IPS DF 6.9 (cell line): Measurements from ENCODE around the gene RPL37A.

ENCODE experiments used
- DNase-seq: peaks from one replicate; pipeline ENCODE4 v3.0.0-alpha.2; 2013; ENCODE audit warnings: low read depth, low spot score
- H3K27ac ChIP-seq: one replicate; pipeline ENCODE4 v1.5.1; 2013; ENCODE audit warnings: low read length, control low read depth
- H3K27me3 ChIP-seq: 2 replicates; pipeline ENCODE4 v1.6.1; 2013; ENCODE audit warnings: mild to moderate bottlenecking, low read length; ENCODE audit not compliant: control insufficient read depth, insufficient read depth
- H3K36me3 ChIP-seq: 2 replicates; pipeline ENCODE4 v1.6.1; 2013; ENCODE audit warnings: low read length; ENCODE audit not compliant: control insufficient read depth, insufficient read depth
- H3K4me1 ChIP-seq: 2 replicates; pipeline ENCODE4 v1.6.1; 2013; ENCODE audit warnings: low read length; ENCODE audit not compliant: control insufficient read depth, insufficient read depth
- H3K4me3 ChIP-seq: 2 replicates; pipeline ENCODE4 v1.5.1; 2013; ENCODE audit warnings: mild to moderate bottlenecking, low read length
- H3K9me3 ChIP-seq: 2 replicates; pipeline ENCODE4 v1.6.1; 2013; ENCODE audit warnings: low read length, inconsistent platforms; ENCODE audit not compliant: control insufficient read depth, insufficient read depth
- WGBS: extraction: QIAGEN DNeasy Blood & Tissue Kit; methylation state at CpG from one replicate; pipeline ENCODE4 v1.1.7; 2013; ENCODE audit warnings: mixed read lengths, missing lambda C conversion rate; ENCODE audit not compliant: insufficient read length, insufficient coverage; 5-methylcytosine and 5-hydroxymethylcytosine counted together

RPL37A gene

DNA sequence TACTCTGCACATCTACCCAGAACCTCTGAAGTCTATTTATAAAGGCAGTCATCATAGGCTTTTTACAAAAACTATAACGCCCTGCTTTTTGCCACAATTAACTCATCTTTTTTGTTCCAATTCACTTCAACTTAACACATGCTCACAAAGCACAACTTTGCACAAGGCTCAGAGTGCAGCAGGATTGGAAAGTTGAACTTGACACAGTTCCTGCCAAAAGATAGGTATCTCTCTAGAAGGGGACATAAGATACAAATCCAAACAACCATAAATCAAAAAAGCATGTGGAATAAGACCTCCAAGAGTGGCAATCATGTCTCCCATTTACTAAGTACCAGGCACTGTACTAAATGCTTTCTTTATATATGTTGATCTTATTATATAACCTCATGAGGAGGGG, 36.2 kb downstream of the RPL37A start:
- 100% methylated on average over 1 of the region's 1 CpG for WGBS
- Histone ChIP-seq H3K4me3 (no peak overlapping the region), H3K9me3 (no peaks in the 10 kb centered on the region), H3K4me1 (peaks cover 2% of the 10 kb centered on the region; the same call in 1 of the 2 replicates), H3K36me3 (no peaks in the 10 kb centered on the region), H3K27me3 (no peaks in the 10 kb centered on the region), H3K27ac (no peak overlapping the region)
- no peak for DNase-seq

GRCh38 chr2:216535454-216535995, 36.9 kb downstream of the RPL37A start:
- no CpG with 5 or more reads among the region's 10 CpGs for WGBS
- DNase-seq = no peak
- Histone ChIP-seq H3K27ac (no peak overlapping the region), H3K27me3 (no peaks in the 10 kb centered on the region), H3K4me1 (peaks cover 2% of the 10 kb centered on the region; the same call in 1 of the 2 replicates), H3K4me3 (no peak overlapping the region), H3K36me3 (no peaks in the 10 kb centered on the region), H3K9me3 (no peaks in the 10 kb centered on the region)

DNA sequence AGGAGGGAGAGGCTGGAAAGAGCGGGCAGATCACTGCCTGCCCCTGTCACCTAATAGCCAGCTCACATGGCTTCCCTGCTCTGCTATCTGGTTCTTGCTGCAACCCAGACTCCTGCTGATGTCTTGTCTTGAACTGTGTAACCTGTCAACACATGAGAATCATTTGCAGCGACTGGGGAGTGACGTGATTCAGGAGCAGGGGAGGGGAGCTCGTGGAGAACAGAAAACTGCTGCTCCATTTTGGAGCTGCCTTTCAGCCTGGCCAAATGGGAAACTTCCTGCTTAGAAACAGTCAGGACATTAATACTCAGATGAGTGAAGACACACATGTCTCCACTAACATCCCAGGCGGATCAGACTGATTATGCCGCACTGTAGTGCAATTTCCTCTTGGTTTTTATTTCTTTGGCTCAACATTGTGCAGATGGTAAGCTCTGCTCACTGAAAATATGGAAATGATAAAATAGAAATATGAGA, 38.1 kb downstream of the RPL37A start:
- Histone ChIP-seq H3K27ac (no peak overlapping the region), H3K27me3 (no peaks in the 10 kb centered on the region), H3K4me1 (peaks cover 2% of the 10 kb centered on the region; the same call in 1 of the 2 replicates), H3K36me3 (no peaks in the 10 kb centered on the region), H3K9me3 (no peaks in the 10 kb centered on the region), H3K4me3 (no peak overlapping the region)
- no CpG with 5 or more reads among the region's 6 CpGs for WGBS
- DNase-seq = no peak

GRCh38 chr2:216537366-216537765, 38.7 kb downstream of the RPL37A start:
- peaks cover 2% of the 10 kb centered on the region; the same call in 1 of the 2 replicates for H3K4me1 ChIP-seq
- H3K27ac ChIP-seq = no peak overlapping the region
- H3K36me3 ChIP-seq = no peaks in the 10 kb centered on the region
- no peaks in the 10 kb centered on the region for H3K9me3 ChIP-seq
- no CpG with 5 or more reads among the region's 4 CpGs for WGBS
- H3K27me3 ChIP-seq = no peaks in the 10 kb centered on the region
- H3K4me3 ChIP-seq = no peak overlapping the region
- no peak for DNase-seq

DNA sequence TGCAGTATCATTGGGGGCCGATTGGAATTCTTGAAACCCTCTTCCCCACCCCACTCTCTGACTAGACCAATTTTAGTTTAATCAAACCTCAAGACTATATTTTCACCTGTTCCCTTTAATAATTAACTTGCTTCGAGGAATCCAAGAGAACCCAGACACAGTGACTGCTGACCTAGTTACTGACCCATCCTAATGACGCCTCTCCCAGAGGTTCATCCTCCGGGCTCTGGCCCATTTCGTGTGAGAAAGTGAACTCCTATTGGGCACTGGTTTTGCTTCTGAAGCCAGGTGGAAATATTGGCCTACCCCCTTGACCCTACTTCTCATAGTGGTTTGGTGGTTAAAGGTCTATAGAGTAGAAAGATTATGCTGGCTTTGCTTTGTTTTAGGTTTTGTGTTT, 39.9 kb downstream of the RPL37A start:
- H3K4me1 ChIP-seq = peaks cover 2% of the 10 kb centered on the region; the same call in 1 of the 2 replicates
- no CpG with 5 or more reads among the region's 5 CpGs for WGBS
- H3K9me3 ChIP-seq = no peaks in the 10 kb centered on the region
- H3K27me3 ChIP-seq = no peaks in the 10 kb centered on the region
- no peak overlapping the region for H3K4me3 ChIP-seq
- no peak overlapping the region for H3K27ac ChIP-seq
- no peak for DNase-seq
- H3K36me3 ChIP-seq = no peaks in the 10 kb centered on the region

DNA sequence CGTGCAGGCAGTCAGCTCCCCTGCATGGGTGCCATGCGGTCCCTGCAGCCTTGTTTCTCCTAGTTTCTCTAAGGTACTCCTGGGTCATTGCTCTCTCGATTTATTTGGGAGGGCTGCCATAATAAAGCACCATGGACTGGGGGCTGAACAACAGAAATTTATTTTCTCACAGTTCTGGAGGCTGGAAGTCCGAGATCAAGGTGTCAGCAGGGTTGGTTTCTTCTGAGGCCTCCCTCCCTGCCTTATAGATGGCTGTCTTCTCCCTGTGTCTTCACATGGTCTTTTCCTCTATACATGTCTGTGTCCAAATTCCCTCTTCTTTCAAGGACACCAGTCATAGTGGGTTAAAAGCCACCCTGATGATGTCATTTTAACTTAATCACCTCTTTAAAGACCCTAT, 40.5 kb downstream of the RPL37A start:
- no peak for DNase-seq
- Histone ChIP-seq H3K9me3 (no peaks in the 10 kb centered on the region), H3K4me1 (peaks cover 2% of the 10 kb centered on the region; the same call in 1 of the 2 replicates), H3K27me3 (no peaks in the 10 kb centered on the region), H3K4me3 (no peak overlapping the region), H3K27ac (no peak overlapping the region), H3K36me3 (no peaks in the 10 kb centered on the region)
- no CpG with 5 or more reads among the region's 4 CpGs for WGBS

- H3K4me1 ChIP-seq = peaks cover 2% of the 10 kb centered on the region; the same call in 1 of the 2 replicates
- no peak for DNase-seq
- no peaks in the 10 kb centered on the region for H3K27me3 ChIP-seq
- H3K4me3 ChIP-seq = no peak overlapping the region
- no peaks in the 10 kb centered on the region for H3K9me3 ChIP-seq
- H3K27ac ChIP-seq = no peak overlapping the region
- no peaks in the 10 kb centered on the region for H3K36me3 ChIP-seq
- no CpG with 5 or more reads among the region's 4 CpGs for WGBS
Measured at GRCh38 chr2:216539791-216540241, 41.2 kb downstream of the RPL37A start.

DNA sequence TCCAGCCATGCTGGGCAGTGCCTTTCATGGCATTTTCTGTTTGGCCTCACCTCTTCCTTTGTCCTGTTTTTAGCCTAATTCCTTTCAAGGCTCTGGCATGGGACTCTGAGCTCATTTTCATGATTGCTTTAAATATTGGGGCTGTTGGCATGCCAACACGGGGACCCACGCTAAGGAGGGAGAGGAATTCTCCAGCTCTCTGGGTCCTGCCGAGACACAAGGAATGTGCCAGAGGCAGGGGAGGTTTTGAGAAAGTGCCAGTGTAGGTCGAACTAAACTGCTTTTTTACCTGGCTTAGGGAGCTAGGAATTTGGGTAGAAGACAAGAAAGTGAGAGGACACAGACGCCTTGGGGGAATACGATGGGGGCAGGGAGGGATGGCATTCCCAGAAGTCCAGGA, 42.3 kb downstream of the RPL37A start:
- H3K27ac ChIP-seq = no peak overlapping the region
- H3K4me1 ChIP-seq = peaks cover 2% of the 10 kb centered on the region; the same call in 1 of the 2 replicates
- no CpG with 5 or more reads among the region's 6 CpGs for WGBS
- no peak overlapping the region for H3K4me3 ChIP-seq
- no peak for DNase-seq
- no peaks in the 10 kb centered on the region for H3K27me3 ChIP-seq
- no peaks in the 10 kb centered on the region for H3K36me3 ChIP-seq
- no peaks in the 10 kb centered on the region for H3K9me3 ChIP-seq

DNA sequence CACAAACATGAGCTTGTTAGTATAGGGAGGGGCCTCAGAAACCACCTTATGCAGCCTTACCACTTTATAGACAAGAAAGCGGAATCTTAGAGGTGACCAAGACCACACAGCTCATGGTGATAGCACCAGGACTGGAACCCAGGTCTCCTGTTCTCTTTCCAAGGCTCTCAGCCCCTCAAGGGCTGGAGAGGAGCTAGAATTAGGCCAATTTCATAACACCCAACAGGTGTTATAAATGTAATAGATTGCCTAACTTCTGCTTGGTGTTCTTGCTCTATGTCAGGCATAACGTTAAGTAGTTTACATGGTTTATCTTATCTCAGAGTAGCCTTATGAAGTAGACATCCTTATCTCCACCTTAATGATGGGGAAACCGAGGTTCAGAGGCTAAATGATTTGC, 42.9 kb downstream of the RPL37A start:
- Histone ChIP-seq H3K9me3 (no peaks in the 10 kb centered on the region), H3K4me1 (peaks cover 2% of the 10 kb centered on the region; the same call in 1 of the 2 replicates), H3K27me3 (no peaks in the 10 kb centered on the region), H3K4me3 (no peak overlapping the region), H3K36me3 (no peaks in the 10 kb centered on the region), H3K27ac (no peak overlapping the region)
- no CpG with 5 or more reads among the region's 3 CpGs for WGBS
- DNase-seq = no peak

DNA sequence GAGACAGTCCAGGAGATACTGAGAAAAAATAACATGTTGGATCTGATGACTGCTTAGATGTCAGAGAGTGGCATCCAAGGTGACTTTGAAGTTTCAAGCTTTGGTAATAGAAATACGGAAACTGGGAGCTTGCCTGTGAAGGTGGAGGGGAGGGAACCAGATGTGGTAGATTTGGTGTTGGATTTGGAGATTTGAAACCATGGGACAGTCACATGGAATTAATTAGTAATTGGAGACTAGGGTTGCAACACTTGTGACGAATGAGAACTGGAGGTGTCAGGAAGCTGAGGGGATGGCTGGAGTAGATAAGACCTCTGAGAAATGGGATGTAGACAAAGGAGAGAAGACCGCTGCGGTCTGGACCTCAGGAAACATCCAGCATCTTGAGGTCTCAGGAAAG, 46.7 kb downstream of the RPL37A start:
- no peak overlapping the region for H3K4me3 ChIP-seq

DNA sequence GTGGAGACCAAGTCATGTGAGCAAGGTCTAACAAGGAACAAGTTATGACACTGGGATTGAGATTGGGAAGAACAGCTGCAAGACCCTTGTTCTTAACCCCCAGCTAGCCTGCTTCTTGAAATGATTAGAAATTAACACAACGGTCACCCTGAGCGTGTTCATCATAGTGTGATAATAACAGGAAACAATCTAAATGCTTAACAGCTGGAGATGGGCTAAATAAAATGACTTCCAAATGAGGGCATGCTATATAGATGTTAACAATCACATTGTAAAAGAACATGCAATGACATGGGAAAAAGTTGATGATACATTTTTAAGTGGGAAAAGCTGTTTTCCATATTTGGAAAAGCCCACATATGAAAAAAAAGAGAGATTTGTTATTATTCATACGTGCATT, 47.6 kb downstream of the RPL37A start:
- no CpG with 5 or more reads among the region's 3 CpGs for WGBS

More for the DNA sequence above, 46.7 kb downstream of the RPL37A start:
- no peaks in the 10 kb centered on the region for H3K36me3 ChIP-seq
- peaks cover 3% of the 10 kb centered on the region; the same call in 1 of the 2 replicates for H3K4me1 ChIP-seq
- H3K9me3 ChIP-seq = no peaks in the 10 kb centered on the region
- no peaks in the 10 kb centered on the region for H3K27me3 ChIP-seq
- H3K27ac ChIP-seq = no peak overlapping the region
- no peak for DNase-seq
- no CpG with 5 or more reads among the region's 4 CpGs for WGBS

More for the DNA sequence above, 47.6 kb downstream of the RPL37A start:
- Histone ChIP-seq H3K4me3 (no peak overlapping the region), H3K36me3 (no peaks in the 10 kb centered on the region), H3K4me1 (peaks cover 3% of the 10 kb centered on the region; the same call in 1 of the 2 replicates), H3K27ac (no peak overlapping the region), H3K27me3 (no peaks in the 10 kb centered on the region), H3K9me3 (no peaks in the 10 kb centered on the region)
- no peak for DNase-seq
